ENCODE data around the gene USP28. TPM values are rescaled to one million over a fixed set of nuclear protein-coding genes. Genes with fewer than 3 reads are reported as not detected.
"Not testable (repeated sequence)": the region's sequence is repeated elsewhere in the genome, so short reads cannot be mapped to it uniquely, and the experiment has no call there.

Gene USP28
- total and polyA plus RNA-seq, 11 donors: 28.8 to 172 (median 122) TPM

GRCh38 chr11:113789675-113790320 lies 85.6 kb downstream of the USP28 start:
- H3K9me3 ChIP-seq: no peaks in the 10 kb centered on the region
- 83 to 91% (median 85%) methylated on average over 35 of the region's 35 CpGs for WGBS, 4 donors

GRCh38 chr11:113789016-113789415 lies 86.4 kb downstream of the USP28 start:
- H3K27me3 ChIP-seq; H3K27ac ChIP-seq; H3K36me3 ChIP-seq; H3K4me3 ChIP-seq; DNase-seq; H3K4me1 ChIP-seq; H3K9me3 ChIP-seq; intact Hi-C loops (cut with DNase I): not testable (repeated sequence)
- 84 to 89% (median 87%) methylated on average over 22 of the region's 22 CpGs for WGBS, 4 donors
- ATAC-seq: peak in 1 of 4 donors; percentile 22

More at GRCh38 chr11:113789675-113790320, 85.6 kb downstream of the USP28 start:
- Histone ChIP-seq H3K27ac (no peak overlapping the region), H3K27me3 (no peaks in the 10 kb centered on the region), H3K4me1 (no peaks in the 10 kb centered on the region), H3K36me3 (no peaks in the 10 kb centered on the region), H3K4me3 (no peak overlapping the region)
- TF ChIP-seq CTCF (IDR thresholded peaks at IDR 0.05) (no peak), POLR2A (IDR thresholded peaks at IDR 0.05) (no peak)
- ATAC-seq (peak in 1 of 4 donors; percentile 12), DNase-seq (no peak)
- intact Hi-C loops (cut with DNase I): loop anchor here in 2 of 10 donors (10.0 kb wide), 1 partner anchor 485 kb away; no protein-coding TSS in a partner anchor

- ATAC-seq: no peak
- TF ChIP-seq POLR2A (IDR thresholded peaks at IDR 0.05): no peak
- TF ChIP-seq CTCF (IDR thresholded peaks at IDR 0.05): no peak
- Histone ChIP-seq H3K4me3 (no peak overlapping the region), H3K27me3 (peaks cover 0 to 8% (median 0%) of the 10 kb centered on the region in 9 donors), H3K9me3 (no peaks in the 10 kb centered on the region), H3K36me3 (no peaks in the 10 kb centered on the region), H3K4me1 (peaks cover 0 to 18% (median 6%) of the 10 kb centered on the region in 12 donors), H3K27ac (no peak overlapping the region)
- no peak for DNase-seq
- intact Hi-C loops (cut with DNase I): no loop called here
- WGBS, 4 donors: 87 to 90% (median 88%) methylated on average over 1 of the region's 1 CpG
Observed at GRCh38 chr11:113782134-113782533, 93.2 kb downstream of the USP28 start.

GRCh38 chr11:113781682-113782081 lies 93.7 kb downstream of the USP28 start:
- ATAC-seq: peak in 1 of 4 donors; percentile 36
- Histone ChIP-seq H3K4me1 (peaks cover 0 to 18% (median 6%) of the 10 kb centered on the region in 12 donors), H3K9me3 (no peaks in the 10 kb centered on the region), H3K4me3 (no peak overlapping the region), H3K36me3 (no peaks in the 10 kb centered on the region), H3K27ac (no peak overlapping the region), H3K27me3 (peaks cover 0 to 8% (median 0%) of the 10 kb centered on the region in 9 donors)
- intact Hi-C loops (cut with DNase I): no loop called here
- WGBS, 4 donors: 36 to 44% (median 41%) methylated on average over 5 of the region's 5 CpGs
- TF ChIP-seq CTCF (IDR thresholded peaks at IDR 0.05) (no peak), POLR2A (IDR thresholded peaks at IDR 0.05) (no peak)
- DNase-seq: no peak
